Measurements from ENCODE around the gene SV2C.

SV2C gene

GRCh38 chr5:76145945-76146344 lies 62.8 kb downstream of the SV2C start:
- H3K27me3 ChIP-seq (replicated peaks), result no peaks in the 10 kb centered on the region
- in situ Hi-C loops (cut with HindIII; ENCODE audit: low pct_ligation_motif_present, low sequenced_read_pairs), result no loop called here
- H3K36me3 ChIP-seq (replicated peaks), result no peaks in the 10 kb centered on the region
- H3K4me3 ChIP-seq (ENCODE audit: low read depth, low read length), result no peak overlapping the region
- no peak for DNase-seq
- peak; percentile 13 for TF ChIP-seq CTCF (IDR thresholded peaks at IDR 0.05; ENCODE audit: low read depth, low read length, missing control alignments)
- no peak overlapping the region for H3K27ac ChIP-seq

GRCh38 chr5:76149636-76150035 lies 66.5 kb downstream of the SV2C start:
- in situ Hi-C loops (cut with HindIII; ENCODE audit: low pct_ligation_motif_present, low sequenced_read_pairs), result no loop called here
- H3K27me3 ChIP-seq (replicated peaks), result no peaks in the 10 kb centered on the region
- no peaks in the 10 kb centered on the region for H3K36me3 ChIP-seq (replicated peaks)
- DNase-seq, result no peak
- no peak for TF ChIP-seq CTCF (IDR thresholded peaks at IDR 0.05; ENCODE audit: low read depth, low read length, missing control alignments)
- H3K27ac ChIP-seq, result no peak overlapping the region
- no peak overlapping the region for H3K4me3 ChIP-seq (ENCODE audit: low read depth, low read length)

GRCh38 chr5:76152161-76152560 lies 69.0 kb downstream of the SV2C start:
- in situ Hi-C loops (cut with HindIII; ENCODE audit: low pct_ligation_motif_present, low sequenced_read_pairs), result no loop called here
- H3K27ac ChIP-seq, result no peak overlapping the region
- no peak for DNase-seq
- no peaks in the 10 kb centered on the region for H3K27me3 ChIP-seq (replicated peaks)
- no peak for TF ChIP-seq CTCF (IDR thresholded peaks at IDR 0.05; ENCODE audit: low read depth, low read length, missing control alignments)
- no peaks in the 10 kb centered on the region for H3K36me3 ChIP-seq (replicated peaks)
- no peak overlapping the region for H3K4me3 ChIP-seq (ENCODE audit: low read depth, low read length)

- no peak for TF ChIP-seq CTCF (IDR thresholded peaks at IDR 0.05; ENCODE audit: low read depth, low read length, missing control alignments)
- no peak for DNase-seq
- in situ Hi-C loops (cut with HindIII; ENCODE audit: low pct_ligation_motif_present, low sequenced_read_pairs), result no loop called here
- Histone ChIP-seq H3K4me3 (ENCODE audit: low read depth, low read length) (no peak overlapping the region), H3K36me3 (replicated peaks) (no peaks in the 10 kb centered on the region), H3K27ac (no peak overlapping the region), H3K27me3 (replicated peaks) (no peaks in the 10 kb centered on the region)
These were observed 69.5 kb downstream of the SV2C start for GRCh38 chr5:76152700-76153099.

GRCh38 chr5:76153271-76153670 lies 70.1 kb downstream of the SV2C start:
- H3K4me3 ChIP-seq (ENCODE audit: low read depth, low read length), result no peak overlapping the region
- no peaks in the 10 kb centered on the region for H3K27me3 ChIP-seq (replicated peaks)
- DNase-seq, result no peak
- H3K27ac ChIP-seq, result no peak overlapping the region
- in situ Hi-C loops (cut with HindIII; ENCODE audit: low pct_ligation_motif_present, low sequenced_read_pairs), result no loop called here
- no peak for TF ChIP-seq CTCF (IDR thresholded peaks at IDR 0.05; ENCODE audit: low read depth, low read length, missing control alignments)
- H3K36me3 ChIP-seq (replicated peaks), result no peaks in the 10 kb centered on the region

- in situ Hi-C loops (cut with HindIII; ENCODE audit: low pct_ligation_motif_present, low sequenced_read_pairs), result no loop called here
- Histone ChIP-seq H3K4me3 (ENCODE audit: low read depth, low read length) (no peak overlapping the region), H3K27ac (no peak overlapping the region), H3K27me3 (replicated peaks) (no peaks in the 10 kb centered on the region), H3K36me3 (replicated peaks) (no peaks in the 10 kb centered on the region)
- TF ChIP-seq CTCF (IDR thresholded peaks at IDR 0.05; ENCODE audit: low read depth, low read length, missing control alignments), result no peak
- DNase-seq, result no peak
These were observed 71.0 kb downstream of the SV2C start for GRCh38 chr5:76154009-76154690.

Measured in brain microvascular endothelial cell (primary cell).